Astrocyte of the hippocampus (primary cell): Measurements from ENCODE around the gene GATAD2A.
"Not testable (repeated sequence)": the region's sequence is repeated elsewhere in the genome, so short reads cannot be mapped to it uniquely, and the experiment has no call there.

ENCODE experiments used
- DNase-seq: peaks from one replicate; pipeline ENCODE4 v3.0.0; 2011; ENCODE audit warnings: low read depth, low spot score

GATAD2A gene

DNA sequence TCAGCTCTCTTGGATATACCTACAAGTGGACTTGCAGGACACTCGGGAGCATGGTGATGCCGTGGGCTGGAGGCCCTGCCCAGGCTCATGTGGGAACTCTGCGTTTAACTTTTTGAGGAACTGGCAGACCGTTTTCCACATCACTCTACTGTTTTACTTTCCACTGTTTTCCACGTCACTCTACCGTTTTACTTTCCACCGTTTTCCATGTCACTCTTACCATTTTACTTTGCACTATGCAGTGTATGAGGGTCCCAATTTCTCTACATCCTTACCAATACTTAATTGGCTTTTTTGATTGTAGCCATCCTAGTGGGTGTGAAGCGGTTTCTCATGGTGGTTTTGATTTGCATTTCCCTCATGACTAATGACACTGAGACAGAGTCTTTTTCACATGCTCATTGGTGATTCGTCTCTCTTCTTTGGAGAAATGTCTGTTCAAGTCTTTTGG, 40.5 kb downstream of the GATAD2A start:
- DNase-seq = peak; percentile 49

DNA sequence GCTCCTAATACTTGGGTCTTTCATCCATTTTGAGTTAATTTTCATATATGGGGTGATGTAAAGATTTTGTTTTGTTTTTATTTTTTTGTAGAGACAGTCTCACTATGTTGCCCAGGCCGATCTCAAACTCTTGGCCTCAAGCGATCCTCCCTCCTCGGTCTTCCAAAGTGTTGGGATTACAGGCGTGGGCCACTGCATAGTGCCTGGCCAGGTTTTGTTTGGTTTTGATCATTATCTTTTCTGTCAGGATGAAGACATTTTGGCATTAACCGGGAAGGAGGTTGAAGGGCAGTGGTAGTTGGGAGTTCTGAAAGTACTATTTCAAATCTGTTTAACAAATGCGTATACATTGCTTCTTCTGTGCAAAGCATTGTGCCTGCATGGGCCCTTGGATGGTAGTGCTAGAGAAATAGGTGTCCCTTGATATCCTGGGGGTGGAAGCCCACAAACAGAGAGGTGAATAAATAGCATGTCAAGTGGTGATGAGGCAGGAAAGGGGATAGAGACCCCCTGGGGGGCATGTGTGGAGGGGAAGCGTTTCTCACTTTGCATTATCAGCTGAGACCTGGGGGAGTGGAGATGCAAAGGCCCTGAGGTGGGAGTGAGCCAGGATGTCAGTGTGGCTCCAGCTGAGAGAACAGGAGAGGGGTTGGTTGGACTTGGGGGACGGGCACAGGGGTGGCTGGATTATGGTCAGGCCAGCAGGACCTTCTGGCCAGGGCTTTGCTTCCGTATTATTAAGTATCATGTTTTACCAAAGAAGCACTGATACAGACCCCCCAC, 41.4 kb downstream of the GATAD2A start:
- no peak for DNase-seq

DNA sequence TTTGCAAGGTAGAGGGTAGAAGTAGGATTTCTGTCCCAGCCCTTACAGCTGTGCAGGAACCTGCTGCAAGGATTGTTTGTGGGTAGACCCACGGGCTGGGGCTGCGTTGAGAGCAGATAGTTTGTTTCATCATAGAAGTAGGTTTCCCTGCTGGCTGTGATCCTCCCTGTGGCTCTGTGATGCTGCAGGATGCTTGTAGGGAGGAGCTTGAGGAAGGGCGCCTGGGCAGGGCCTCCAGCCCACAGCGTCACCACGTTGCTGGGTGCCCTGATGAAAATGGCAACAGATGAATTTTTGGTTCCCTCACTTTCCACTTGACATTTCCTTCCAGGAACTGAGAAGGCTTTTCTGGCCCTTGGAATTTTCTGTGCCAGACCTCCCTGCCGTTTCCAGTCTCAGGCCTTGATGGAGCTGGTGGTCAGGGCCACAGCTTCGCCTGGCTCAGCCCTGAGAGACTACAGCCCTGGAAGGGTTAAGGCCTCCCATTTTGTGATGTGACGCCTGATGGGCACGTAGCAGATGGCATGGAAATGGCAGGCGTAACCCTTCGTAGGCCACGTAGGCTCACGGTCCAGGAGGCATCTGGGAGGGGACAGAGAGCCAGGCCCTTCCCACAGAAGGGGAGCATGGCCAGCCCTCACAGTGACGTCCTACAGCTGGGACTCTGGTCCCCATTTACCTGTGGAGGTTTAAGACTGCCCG, 42.2 kb downstream of the GATAD2A start:
- no peak for DNase-seq

DNA sequence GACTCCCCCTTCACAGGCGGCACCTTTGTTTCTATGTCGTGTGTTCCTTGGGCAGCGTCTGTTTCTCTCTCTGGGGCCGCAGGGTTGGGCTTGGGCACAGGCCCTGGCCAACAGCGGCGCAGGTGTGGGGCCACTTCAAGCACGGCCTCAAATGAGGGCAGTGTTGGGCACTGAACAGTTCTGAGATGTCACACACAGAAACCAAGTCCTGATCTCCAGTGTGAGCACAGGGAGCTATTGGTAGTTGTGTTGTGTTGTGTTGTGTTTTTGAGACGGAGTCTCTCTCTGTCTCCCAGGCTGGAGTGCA, 42.7 kb downstream of the GATAD2A start:
- no peak for DNase-seq

DNA sequence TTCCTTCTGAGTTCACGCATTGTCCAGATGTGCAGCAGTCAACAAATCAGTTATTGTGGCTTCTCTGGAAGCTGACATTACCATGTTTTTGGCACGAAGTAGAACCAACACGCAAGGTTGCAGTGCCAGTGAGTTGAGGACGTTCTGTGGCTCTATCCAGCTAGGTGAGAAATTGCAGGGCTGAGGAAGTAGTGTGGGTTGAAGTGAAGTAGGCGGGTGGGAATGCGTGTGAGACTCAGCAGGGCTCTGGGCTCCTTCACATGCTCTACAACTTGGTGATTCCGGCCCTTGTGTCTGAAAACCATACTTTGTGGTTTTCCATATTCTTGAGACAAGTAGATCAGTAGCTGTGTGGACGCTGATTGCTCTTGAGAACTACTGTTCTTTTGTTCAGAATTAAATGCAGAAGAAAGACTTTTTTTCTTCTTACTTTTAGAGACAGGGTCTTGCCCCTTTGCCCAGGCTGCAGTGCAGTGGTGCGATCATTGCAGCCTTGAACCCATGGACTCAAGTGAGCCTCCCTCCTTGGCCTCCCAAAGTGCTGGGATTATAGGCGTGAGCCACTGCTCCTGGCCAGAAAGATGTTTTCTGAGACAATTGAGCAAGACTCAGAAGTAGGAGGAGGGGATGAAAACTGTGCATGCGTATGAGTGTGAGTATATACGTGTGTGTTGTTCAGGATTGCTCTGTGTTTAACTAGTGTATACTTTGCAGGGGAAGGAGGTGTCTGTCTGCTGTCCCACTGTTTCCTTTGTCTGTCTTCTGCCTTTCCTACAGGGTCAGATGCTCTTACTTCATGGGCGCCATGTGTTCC, 46.2 kb downstream of the GATAD2A start:
- no peak for DNase-seq

DNA sequence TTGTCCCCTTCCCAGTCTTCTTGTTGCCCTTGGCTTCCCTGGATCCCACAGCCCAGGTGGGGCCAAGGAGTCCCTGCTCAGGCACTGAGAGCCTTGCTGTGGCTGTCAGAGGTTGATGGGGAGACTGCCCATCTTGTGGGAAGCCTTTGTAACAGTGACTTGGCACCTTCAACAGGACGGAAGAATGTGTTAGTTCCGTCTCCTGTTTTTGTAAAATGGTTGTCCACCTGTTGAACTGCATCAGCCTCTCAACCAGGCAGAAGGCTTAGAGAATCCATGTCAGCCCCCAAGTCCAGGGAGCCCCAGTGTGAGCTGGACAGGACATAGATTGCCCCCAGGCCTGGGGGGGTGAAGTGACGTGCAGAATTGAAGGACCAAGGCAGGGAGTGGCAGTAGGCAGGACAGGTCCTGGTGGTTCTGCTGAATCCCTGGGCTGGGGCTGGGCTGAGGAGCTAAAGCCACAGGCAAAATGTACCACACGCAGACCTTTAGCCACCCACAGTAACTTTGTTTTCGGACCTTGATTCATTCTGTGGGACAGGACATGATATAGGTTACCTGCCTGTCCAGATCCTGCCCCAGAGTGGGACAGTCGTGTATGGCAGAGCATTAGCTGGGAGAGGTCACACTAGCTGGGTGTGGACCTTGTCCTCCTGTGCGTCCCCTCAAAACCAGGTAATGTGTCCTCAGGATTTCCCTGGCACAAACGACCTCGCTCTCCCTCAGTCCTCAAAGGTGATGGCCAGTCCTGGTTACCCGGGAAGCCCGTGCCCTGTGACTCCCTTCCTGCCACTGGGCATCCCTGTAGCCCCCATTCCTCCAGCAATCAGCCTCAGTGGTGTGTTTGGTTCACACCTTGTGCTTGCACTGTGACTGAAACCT, 47.0 kb downstream of the GATAD2A start:
- no peak for DNase-seq

DNA sequence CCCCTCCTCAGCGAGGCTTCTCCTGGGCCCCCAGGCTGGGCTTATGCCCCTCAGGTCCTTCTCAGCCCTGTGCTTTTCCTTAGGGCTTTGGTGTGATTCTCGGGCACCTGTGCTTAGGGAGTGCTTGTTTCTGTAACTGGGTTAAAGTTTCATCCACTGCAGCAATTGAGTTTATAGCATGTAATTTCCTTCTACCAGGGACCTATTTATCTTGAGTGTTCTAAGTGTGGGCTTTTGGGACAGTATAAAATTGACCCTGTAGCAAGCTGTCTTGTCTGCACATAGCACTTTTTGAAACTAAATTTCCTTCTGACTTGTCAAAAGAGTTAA, 47.6 kb downstream of the GATAD2A start:
- no peak for DNase-seq

DNA sequence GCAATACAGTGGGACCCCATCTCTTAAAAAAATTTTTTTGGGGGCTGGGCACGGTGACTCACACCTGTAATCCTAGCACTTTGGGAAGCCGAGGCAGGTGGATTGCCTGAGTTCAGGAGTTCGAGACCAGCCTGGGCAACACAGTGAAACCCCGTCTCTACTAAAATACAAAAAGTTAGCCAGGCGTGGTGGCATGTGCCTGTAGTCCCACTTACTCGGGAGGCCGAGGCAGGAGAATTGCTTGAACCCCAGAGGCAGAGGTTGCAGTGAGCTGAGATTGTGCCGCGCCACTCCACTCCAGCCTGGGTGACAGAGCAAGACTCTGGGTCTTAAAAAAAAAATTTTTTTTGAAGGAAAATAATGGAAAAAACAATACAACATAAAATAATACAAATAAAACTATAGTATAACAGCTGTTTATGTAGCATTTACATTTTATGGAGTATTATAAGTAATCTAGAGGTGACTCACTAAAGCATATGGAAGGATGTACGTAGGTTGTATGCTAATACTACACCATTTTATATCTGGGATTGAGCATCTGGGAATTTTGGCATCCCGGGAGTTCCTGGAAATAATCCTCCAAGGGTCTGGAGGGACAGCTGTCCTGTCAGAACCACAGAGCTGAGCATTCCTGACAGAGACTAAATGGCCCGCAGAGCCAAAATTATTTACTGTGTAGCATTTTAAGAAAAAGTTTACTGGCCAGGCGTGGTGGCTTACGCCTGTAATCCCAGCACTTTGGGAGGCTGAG, 49.9 kb downstream of the GATAD2A start:
- DNase-seq = not testable (repeated sequence)

DNA sequence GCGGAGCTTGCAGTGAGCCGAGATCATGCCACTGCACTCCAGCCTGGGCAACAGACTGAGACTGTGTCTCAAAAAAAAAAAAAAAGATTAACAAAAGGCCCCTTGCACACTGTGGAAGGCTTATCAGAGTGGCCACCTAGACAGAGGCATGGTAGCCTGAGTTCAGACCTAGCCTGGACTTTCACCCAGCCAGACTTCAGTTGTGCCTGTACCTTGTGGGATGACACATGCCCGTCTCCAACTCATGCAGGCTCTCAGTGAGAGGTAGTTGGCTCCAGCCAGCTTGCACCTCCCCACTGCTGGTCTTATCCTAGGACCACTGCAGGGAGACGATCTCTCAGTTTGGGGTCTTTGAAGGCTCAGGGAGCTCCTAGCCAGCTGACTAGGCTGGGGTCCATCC, 52.2 kb downstream of the GATAD2A start:
- DNase-seq = no peak

DNA sequence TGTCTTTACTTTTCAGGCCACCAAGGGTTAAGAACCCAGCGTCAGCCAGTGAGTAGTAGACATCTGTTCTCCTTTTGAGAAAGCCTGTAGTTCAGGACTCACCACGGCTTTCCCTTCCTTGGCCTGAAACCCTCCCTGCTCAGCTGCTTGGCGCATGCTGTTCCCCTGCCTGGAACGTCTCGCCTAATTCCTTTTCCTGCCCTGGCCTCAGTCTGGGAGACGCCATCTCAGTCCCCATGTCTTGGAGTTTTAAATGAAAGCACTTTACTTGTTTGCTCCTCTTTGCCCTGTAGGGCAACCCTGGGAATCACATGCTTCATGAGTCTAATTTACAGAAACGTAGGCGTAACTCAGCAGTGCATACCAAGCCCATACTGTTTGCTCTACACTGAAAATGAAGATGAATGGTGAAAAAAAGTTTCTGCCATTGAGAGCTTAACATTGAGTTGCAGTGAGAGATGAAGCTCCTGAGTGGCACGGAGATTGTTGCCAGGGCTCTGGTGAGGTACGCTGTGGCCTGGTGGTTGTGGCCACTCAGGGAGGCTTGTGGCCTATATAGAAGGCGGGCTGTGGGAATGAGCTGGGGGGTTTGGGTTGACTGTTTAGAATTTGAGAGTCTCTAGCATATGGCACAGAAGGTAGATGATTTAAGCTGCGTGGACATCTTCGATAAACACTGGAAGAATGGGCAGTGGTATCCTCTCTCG, 52.8 kb downstream of the GATAD2A start:
- DNase-seq = no peak

DNA sequence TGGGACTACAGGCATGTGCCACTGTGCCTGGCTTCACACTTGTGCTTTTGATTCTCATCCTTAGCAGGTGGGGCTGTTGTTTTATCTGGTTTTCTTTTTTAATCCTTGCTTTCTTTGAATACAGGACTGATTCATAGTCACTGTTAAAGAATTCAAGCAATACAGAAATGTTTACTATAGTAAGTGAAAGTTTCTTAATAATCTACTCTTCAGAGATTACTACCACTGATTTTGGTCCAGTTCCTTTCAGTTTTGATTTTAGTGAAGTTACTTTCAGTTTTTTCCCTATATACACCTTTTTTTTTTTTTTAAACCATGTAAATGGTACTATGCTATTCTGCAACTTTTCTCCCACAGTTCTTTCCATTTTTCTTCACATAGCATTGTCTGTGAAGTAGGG, 53.6 kb downstream of the GATAD2A start:
- DNase-seq = no peak

DNA sequence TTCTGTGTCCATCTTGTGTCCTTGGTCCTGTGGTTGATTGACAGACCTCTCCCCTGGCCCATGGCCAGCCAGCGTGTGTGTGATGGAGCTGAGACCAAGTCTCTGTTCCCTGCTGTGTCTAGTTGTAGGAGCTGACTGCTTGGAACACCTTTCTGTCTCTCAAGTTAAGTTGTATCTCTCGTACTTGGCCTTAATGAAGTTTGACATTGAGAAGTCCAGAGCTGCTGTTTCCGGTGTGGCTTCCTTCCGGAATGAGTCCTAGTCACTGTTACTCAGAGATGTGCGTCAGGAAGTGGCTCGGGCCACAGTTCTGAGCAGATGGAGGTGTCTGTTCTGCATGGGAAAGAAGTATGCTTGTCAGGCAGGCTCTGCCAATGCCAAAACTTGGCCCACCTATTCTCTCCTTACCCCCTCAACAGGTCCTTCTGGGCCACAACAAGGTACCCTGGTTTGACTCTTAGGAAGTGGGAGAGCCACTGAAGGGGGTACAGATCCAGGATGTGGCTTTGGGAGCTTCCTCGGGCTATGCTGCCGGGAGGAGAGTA, 54.3 kb downstream of the GATAD2A start:
- no peak for DNase-seq

DNA sequence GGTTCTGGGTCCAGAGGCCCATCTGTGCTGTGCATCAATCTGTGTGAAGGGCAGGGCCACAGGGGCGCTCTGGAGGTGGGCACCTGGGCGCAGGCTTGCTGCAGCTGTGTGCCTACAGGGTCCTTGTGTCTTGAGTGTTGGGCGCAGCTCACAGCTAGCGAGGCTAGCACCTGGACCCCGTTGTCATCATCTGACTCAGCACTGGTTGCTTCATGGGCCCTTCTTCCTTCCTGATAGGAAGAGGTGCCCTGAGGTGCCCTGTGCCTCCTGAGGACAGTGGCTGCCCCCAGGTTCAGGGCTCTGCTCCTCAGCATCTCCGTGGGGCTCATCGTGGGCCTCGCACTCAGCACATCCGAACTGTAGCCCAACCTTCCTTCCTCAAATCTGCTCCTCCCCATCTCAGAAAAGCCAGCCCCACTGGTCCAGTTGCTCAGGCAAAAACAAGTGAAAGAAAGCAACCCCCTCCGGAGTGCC, 54.8 kb downstream of the GATAD2A start:
- no peak for DNase-seq

DNA sequence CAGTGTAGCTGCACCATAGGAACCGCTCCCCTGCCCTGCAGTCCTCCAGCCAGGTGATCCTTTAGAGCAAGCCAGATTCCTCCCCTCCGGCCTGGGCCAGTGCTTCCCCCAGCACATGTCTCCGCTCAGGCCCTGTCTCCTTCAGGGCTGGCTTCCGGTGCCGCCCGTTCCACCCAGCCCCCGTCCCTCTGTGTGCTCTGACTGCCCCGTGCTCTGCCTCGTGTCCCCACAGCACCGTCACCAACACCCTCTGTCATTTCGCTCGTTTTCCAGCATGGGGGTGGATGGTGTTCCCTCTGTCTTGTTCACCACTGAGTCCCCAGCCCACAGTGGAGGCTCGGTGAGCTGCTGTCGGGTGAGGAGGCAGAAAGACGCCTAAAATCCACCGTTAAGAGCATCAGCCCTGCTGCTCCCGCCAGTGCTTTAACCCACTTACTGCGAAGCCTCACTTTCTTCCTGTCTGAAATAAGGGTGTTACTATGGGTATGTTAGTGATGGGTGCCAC, 55.3 kb downstream of the GATAD2A start:
- no peak for DNase-seq

DNA sequence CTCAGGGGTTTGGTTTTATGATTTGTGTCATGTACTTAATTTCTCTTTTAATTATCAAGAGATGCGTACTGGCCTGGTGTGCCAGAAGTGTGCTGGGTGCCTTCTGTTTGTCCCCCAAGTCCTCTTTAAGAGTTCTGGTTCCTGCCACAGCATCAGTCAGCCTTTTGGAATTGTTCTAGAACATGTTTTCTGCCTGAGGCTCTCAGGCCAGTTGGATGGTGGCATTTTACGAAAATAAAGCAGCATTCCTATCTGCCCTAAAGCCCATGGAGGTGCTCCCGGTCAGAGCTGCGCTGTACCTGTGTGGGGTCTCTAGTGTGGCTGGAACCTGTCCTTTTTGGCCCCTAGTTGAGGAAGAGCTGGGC, 55.8 kb downstream of the GATAD2A start:
- DNase-seq = no peak

DNA sequence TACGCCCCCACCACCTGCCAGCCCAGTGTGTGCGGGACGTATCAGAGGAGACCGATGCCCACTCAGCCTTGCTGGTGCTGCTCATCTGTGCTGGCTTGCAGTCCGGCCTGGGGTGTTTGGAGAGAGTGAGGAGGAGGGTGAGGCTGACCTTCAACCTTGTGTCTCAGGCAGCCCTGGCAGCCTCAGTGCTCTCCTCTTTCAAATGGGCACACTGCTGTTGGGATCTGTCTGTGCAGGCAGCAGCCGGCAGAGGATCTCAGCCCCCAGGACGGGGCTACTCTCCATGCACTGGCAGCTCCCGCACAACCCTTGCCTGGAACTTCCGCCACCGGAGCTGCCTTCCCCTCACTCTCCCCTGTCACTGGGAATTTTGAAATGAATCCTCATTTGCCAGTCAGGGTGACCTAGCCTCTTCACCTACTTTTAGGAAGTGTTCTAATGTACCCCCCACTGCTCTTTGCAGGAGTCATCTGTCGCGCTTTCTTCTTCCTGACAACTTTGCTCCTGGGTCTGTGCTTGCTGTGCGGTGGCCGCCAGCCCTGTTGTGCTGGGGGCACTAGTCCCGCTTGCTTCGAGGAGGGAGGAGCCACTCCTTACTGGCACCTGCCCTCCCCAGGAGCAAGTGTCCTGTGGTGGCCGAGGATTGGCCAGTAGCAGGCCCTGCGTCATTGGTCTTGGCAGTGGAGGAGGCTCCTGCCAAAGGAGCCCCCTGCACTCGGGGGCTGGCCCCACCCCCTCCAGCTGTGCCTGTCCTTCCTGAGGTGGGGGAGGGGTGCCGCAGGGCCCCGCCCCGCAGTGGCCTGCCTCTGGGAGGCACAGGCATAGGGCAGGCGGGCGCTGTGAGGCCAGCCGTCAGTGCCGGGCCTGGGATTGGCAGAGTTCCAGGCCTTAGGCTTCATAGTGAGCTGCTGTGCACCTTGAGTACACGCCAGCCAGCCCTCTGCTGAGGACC, 56.5 kb downstream of the GATAD2A start:
- peak; percentile 75 for DNase-seq

DNA sequence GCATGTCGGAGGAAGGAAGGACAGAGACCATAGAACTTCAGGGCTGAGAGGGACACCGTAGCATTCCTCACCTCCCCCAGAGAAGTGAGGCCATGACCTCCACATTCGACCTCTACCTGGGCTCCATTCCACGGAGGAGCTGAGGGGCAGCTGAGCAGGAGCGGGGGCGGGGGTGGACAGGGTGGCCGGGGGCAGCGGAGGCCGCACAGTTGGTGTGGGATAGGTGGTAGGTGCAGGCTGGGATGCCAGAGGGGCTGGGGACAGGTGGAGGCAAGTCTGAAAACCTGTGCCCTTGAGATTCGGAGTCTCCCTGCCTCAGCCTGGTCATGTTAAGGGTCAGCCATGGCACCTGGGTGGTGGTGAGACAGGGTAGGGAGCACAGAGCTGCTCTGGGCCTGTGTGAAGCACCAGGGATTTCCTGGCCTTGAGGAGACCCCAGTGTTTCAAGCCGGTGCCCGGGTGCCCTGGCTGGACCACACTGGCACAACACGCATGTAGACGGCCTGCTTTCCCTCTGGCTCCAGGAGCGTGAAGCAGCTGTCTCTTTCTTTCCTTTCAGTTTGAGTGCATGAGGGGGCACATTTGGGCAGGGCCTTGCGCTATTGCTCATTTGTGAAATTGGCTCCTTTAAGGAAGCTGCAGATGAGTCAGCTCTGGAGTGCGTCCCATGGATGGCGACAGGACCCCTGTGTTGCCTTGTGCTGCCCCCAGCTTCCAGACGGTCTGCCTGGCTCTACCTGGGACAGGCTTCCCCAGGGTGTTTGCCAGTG, 58.1 kb downstream of the GATAD2A start:
- DNase-seq = peak; percentile 80
